GM18870 (cell line): ENCODE measurements around the gene CST8.

Experiments used
- ATAC-seq: cut with Tn5 transposase; IDR thresholded peaks from one replicate; pipeline ENCODE4 v1.9.1; 2021; ENCODE audit warnings: moderate library complexity; ENCODE audit not compliant: unreplicated experiment

Gene CST8

GRCh38 chr20:23519556-23519955 lies 28.6 kb downstream of the CST8 start:
- no peak for ATAC-seq

GRCh38 chr20:23520185-23520584 lies 29.3 kb downstream of the CST8 start:
- peak; percentile 64 for ATAC-seq

- ATAC-seq: no peak
Measured at GRCh38 chr20:23524146-23524545, 33.2 kb downstream of the CST8 start.

- peak; percentile 50 for ATAC-seq
Measured at GRCh38 chr20:23526850-23527249, 35.9 kb downstream of the CST8 start.

GRCh38 chr20:23528867-23529431 lies 38.0 kb downstream of the CST8 start:
- no peak for ATAC-seq

- no peak for ATAC-seq
Measured at GRCh38 chr20:23530937-23531567, 40.1 kb downstream of the CST8 start.

- no peak for ATAC-seq
Measured at GRCh38 chr20:23532533-23532932, 41.6 kb downstream of the CST8 start.

- ATAC-seq: no peak
Measured at GRCh38 chr20:23533161-23533560, 42.2 kb downstream of the CST8 start.

GRCh38 chr20:23534801-23535593 lies 44.1 kb downstream of the CST8 start:
- ATAC-seq: no peak

GRCh38 chr20:23536328-23536974 lies 45.5 kb downstream of the CST8 start:
- no peak for ATAC-seq

- ATAC-seq: no peak
Measured at GRCh38 chr20:23537030-23537429, 46.1 kb downstream of the CST8 start.

GRCh38 chr20:23540624-23541023 lies 49.7 kb downstream of the CST8 start:
- ATAC-seq: no peak

GRCh38 chr20:23541330-23541729 lies 50.4 kb downstream of the CST8 start:
- no peak for ATAC-seq

GRCh38 chr20:23541776-23542175 lies 50.9 kb downstream of the CST8 start:
- no peak for ATAC-seq

- no peak for ATAC-seq
Measured at GRCh38 chr20:23542801-23543200, 51.9 kb downstream of the CST8 start.

GRCh38 chr20:23544133-23544532 lies 53.2 kb downstream of the CST8 start:
- ATAC-seq: no peak
